ENCODE results near the gene ST6GALNAC6.

DNA sequence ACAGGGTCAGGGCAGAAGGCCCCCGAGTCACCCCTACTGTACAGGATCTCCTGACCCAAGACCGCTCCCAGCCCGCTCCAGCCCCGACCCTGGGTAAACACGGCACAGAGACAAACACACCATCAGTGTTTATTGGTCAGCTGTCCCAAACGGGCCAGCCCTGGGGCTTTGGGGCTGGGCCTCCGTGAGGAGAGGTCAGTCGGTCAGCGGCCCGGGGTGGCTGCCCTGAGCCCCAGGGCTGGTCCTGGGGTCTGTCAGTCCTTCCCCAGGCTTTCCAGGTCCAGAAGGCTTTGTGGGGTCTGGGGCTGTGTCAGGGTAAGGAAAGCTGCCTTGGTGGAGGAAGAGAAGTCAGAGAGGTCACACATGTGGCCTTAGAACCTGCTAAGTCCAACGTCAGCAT, 35.6 kb upstream of the ST6GALNAC6 start:
- TF ChIP-seq POLR2A (IDR thresholded peaks at IDR 0.05; ENCODE audit: low read length) (no peak), GATA1 (IDR thresholded peaks at IDR 0.05; ENCODE audit: low read depth, low read length) (no peak)

Data from erythroblast (primary cell).